Measurements from ENCODE around the gene LGR6.

- TF ChIP-seq, protein P1, sequence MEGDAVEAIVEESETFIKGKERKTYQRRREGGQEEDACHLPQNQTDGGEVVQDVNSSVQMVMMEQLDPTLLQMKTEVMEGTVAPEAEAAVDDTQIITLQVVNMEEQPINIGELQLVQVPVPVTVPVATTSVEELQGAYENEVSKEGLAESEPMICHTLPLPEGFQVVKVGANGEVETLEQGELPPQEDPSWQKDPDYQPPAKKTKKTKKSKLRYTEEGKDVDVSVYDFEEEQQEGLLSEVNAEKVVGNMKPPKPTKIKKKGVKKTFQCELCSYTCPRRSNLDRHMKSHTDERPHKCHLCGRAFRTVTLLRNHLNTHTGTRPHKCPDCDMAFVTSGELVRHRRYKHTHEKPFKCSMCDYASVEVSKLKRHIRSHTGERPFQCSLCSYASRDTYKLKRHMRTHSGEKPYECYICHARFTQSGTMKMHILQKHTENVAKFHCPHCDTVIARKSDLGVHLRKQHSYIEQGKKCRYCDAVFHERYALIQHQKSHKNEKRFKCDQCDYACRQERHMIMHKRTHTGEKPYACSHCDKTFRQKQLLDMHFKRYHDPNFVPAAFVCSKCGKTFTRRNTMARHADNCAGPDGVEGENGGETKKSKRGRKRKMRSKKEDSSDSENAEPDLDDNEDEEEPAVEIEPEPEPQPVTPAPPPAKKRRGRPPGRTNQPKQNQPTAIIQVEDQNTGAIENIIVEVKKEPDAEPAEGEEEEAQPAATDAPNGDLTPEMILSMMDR (IDR thresholded peaks at IDR 0.05): no peak
- no peak for TF ChIP-seq TCF7L2 (IDR thresholded peaks at IDR 0.05; ENCODE audit: low read depth, low read length)
Measured at GRCh38 chr1:202217516-202217915, 23.9 kb downstream of the LGR6 start.

Data from Panc1 (cell line).